Stomach smooth muscle (tissue), 2 donors: ENCODE results near the gene ESYT3.
"Not testable (repeated sequence)": the region's sequence is repeated elsewhere in the genome, so short reads cannot be mapped to it uniquely, and the experiment has no call there.

Experiments
- H3K27ac ChIP-seq: one replicate; pipeline ENCODE4 v1.7.0; 2013; ENCODE audit warnings: mild to moderate bottlenecking, low read length, inconsistent platforms
- H3K27me3 ChIP-seq, 2 donors: one replicate each; pipeline ENCODE4 v1.7.0; 2013; ENCODE audit warnings: low read length in 2 of 2; ENCODE audit not compliant: insufficient read depth in 2 of 2, control insufficient read depth in 1 of 2
- H3K36me3 ChIP-seq, 2 donors: one replicate each; pipeline ENCODE4 v1.7.0; 2013; ENCODE audit warnings: low read length in 2 of 2; ENCODE audit not compliant: control insufficient read depth in 2 of 2, insufficient read depth in 2 of 2
- H3K4me1 ChIP-seq: one replicate; pipeline ENCODE4 v1.7.0; 2013; ENCODE audit warnings: low read length; ENCODE audit not compliant: control insufficient read depth, insufficient read depth
- H3K4me3 ChIP-seq, 2 donors: one replicate each; pipeline ENCODE4 v1.7.0; 2013; ENCODE audit warnings: low read length in 2 of 2
- H3K9ac ChIP-seq, 2 donors: one replicate each; pipeline ENCODE4 v1.7.0; 2013; ENCODE audit warnings: low read length in 2 of 2, mild to moderate bottlenecking in 1 of 2
- H3K9me3 ChIP-seq, 2 donors: one replicate each; pipeline ENCODE4 v1.7.0; 2013; ENCODE audit warnings: low read length in 2 of 2; ENCODE audit not compliant: control insufficient read depth in 2 of 2
- donor health status: healthy.
- donor health status: Pancreatic carcinoma.

Gene ESYT3

DNA sequence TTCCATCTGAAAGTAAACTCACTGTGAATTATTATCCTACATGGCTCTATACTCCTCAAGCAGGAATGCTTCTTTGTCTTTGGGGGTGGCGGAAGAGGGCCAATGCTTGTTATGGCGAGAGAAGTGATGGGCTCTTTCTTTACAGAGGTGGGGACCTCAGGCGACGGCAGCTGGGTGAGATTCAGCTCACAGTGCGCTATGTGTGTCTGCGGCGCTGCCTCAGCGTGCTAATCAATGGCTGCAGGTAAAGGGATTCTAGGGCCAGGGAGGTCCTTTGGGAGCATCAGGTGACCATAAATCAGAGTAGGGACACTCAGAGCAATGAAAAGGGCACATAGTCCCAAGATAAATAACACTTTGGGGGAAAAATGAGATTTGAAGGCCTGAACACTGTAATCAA is 39.0 kb downstream of the ESYT3 start:
- Histone ChIP-seq H3K9ac (no peak overlapping the region), H3K4me1 (peaks cover 20% of the 10 kb centered on the region), H3K36me3 (peaks cover 0 to 4% of the 10 kb centered on the region in 2 donors), H3K27ac (no peak overlapping the region), H3K4me3 (no peak overlapping the region), H3K27me3 (no peaks in the 10 kb centered on the region), H3K9me3 (no peaks in the 10 kb centered on the region)

DNA sequence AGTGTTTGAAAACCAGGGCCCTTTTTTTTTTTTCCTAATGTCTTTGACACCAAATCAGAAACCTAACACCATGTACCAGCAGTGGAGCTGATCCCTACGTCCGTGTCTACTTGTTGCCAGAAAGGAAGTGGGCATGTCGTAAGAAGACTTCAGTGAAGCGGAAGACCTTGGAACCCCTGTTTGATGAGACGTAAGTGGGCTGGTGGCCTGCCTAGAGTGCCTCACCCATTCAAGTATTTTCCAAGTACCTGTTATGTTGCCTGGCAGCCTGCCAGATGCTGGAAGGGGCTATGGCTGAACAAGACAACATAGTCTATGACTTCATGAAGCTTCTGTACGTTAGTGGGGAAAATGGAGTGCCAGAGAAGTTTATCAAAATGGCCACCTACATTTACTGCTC is 39.7 kb downstream of the ESYT3 start:
- Histone ChIP-seq H3K9ac (no peak overlapping the region), H3K9me3 (no peaks in the 10 kb centered on the region), H3K27ac (no peak overlapping the region), H3K4me1 (peaks cover 15% of the 10 kb centered on the region), H3K4me3 (no peak overlapping the region), H3K36me3 (peaks cover 0 to 2% of the 10 kb centered on the region in 2 donors), H3K27me3 (no peaks in the 10 kb centered on the region)

DNA sequence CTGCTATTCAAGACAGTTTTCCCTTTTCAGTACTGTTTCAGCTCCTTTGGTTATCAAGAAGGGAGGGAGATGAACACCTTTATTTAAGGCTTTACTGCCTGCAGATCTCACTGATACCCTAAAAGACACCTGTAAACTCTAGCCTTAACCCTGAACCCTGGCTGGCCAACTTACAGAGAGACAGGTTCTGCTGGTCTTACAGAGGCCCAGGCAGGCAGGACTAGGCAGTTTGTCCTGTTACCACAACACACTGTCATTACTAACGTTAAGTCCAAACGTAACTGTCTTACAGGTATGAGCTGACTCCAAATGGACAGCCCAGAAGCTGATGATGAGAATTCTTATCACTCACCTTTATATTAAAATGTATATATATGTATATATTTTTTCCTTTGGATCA is 42.1 kb downstream of the ESYT3 start:
- Histone ChIP-seq H3K27me3 (no peaks in the 10 kb centered on the region), H3K36me3 (peaks cover 0 to 2% of the 10 kb centered on the region in 2 donors), H3K4me3 (no peak overlapping the region), H3K4me1 (no peaks in the 10 kb centered on the region), H3K9ac (no peak overlapping the region), H3K27ac (no peak overlapping the region), H3K9me3 (no peaks in the 10 kb centered on the region)

DNA sequence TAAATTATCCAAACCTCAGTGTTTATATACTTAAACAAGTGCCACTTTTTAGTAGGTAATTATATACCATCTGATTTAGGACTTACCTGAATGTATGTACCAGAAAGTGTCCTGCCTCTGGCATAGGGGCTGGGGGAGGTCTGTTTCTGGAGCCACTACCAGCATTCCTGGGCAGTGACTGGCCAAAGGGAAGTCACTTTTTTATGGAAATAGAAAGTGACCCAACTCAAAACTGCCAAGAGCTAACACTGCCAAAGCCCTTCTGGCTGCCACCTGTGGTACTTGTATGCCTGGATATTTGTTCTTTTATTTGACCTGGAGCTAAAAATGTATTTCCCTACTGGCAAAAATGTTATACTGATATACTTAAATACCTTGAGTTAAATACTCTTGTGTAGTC is 42.7 kb downstream of the ESYT3 start:
- no peaks in the 10 kb centered on the region for H3K27me3 ChIP-seq
- peaks cover 0 to 2% of the 10 kb centered on the region in 2 donors for H3K36me3 ChIP-seq
- no peak overlapping the region for H3K9ac ChIP-seq
- H3K27ac ChIP-seq = no peak overlapping the region
- no peaks in the 10 kb centered on the region for H3K9me3 ChIP-seq
- H3K4me3 ChIP-seq = no peak overlapping the region
- no peaks in the 10 kb centered on the region for H3K4me1 ChIP-seq

DNA sequence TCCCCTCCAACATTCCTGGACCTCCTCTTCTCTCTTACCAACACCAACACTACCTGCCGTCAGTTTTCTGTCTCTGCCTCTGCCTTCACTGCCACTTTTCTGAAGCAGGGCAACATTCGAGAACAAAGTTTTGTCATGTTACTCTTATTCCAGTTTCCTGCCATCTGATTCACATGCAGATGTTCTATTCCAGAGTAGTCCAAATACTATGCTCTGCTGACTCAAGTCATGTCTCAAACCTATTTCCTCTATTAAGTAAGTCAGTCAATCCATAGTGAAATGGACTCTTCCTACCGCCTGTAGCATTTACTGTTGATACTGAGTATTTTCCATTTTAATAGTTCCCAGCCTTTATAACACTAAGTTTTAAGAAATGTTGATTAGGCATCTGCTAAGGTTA is 43.4 kb downstream of the ESYT3 start:
- Histone ChIP-seq H3K4me1 (no peaks in the 10 kb centered on the region), H3K27ac (no peak overlapping the region), H3K36me3 (peaks cover 0 to 2% of the 10 kb centered on the region in 2 donors), H3K4me3 (no peak overlapping the region), H3K27me3 (no peaks in the 10 kb centered on the region), H3K9ac (no peak overlapping the region), H3K9me3 (no peaks in the 10 kb centered on the region)

DNA sequence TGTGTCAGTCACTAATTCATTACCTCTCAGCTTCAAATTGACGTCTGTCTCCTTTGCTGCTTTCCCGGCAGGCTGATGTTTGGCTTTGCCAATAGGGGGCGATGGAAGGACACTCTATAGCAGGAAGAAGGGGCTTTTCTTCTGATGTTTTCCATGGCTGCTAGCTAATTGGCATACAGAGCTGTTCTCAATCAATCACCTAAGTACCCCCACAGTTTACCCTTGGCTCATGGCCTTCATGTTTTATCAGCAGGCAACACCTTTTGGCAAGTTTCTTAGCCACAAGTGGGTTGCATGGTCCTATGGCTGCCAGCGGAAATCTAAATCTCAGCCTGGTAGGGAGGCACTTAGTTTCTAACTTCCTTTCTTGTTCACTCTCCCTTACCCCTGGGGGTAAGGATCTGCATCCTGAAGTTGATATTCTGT is 45.0 kb downstream of the ESYT3 start:
- Histone ChIP-seq H3K4me1 (no peaks in the 10 kb centered on the region), H3K9me3 (no peaks in the 10 kb centered on the region), H3K9ac (no peak overlapping the region), H3K4me3 (no peak overlapping the region), H3K27me3 (no peaks in the 10 kb centered on the region), H3K27ac (no peak overlapping the region), H3K36me3 (peaks cover 0 to 2% of the 10 kb centered on the region in 2 donors)

DNA sequence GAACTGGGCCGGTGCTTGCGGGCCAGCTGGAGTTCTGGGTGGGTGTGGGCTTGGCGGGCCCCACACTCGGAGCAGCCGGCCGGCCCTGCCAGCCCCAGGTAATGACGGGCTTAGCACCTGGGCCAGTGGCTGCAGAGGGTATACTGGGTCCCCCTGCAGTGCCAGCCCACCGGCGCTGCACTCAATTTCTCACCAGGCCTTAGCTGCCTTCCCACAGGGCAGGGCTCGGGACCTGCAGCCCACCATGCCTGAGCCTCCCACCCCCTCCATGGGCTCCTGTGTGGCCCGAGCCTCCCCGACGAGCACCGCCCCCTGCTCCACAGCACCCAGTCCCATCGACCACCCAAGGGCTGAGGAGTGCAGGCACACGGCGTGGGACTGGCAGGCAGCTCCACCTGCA is 50.3 kb downstream of the ESYT3 start:
- not testable (repeated sequence) for H3K9ac ChIP-seq, H3K27ac ChIP-seq, H3K27me3 ChIP-seq, H3K4me1 ChIP-seq, H3K9me3 ChIP-seq, H3K4me3 ChIP-seq, H3K36me3 ChIP-seq

DNA sequence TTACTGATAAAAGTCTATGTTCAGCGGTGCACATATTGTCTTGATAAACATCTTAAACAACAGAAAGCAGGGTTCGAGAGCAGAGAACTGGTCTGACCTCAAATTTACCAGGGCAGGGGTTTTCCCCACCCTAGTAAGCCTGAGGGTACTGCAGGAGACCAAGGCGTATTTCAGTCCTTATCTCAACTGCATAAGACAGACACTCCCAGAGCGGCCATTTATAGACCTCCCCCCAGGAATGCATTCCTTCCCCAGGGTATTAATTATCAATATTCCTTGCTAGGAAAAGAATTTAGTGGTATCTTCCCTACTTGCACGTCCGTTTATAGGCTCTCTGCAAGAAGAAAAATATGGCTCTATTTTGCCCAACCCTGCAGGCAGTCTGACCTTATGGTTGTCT is 52.2 kb downstream of the ESYT3 start:
- H3K4me1 ChIP-seq, H3K9ac ChIP-seq, H3K27me3 ChIP-seq, H3K36me3 ChIP-seq, H3K9me3 ChIP-seq, H3K4me3 ChIP-seq, H3K27ac ChIP-seq: not testable (repeated sequence)

DNA sequence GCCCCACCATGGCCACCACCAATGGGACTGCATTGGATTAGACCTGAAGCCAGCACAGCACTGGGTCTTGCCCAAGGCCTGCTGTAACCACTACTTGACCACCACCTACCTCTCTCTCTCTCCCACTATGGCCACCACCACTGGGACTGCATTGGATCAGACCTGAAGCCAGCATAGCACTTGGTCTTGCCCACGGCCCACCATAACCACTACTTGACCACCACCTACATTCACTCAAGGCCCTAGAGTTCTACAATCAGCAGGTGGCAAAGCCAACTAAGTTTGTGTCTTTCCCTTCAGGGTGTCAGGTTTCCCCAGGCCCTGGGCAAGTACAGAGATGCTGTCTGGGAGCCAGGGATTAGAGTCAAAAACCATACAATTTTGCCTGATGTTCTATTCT is 57.6 kb downstream of the ESYT3 start:
- Histone ChIP-seq H3K9me3 (peaks cover 0 to 3% of the 10 kb centered on the region in 2 donors), H3K27ac (no peak overlapping the region)

DNA sequence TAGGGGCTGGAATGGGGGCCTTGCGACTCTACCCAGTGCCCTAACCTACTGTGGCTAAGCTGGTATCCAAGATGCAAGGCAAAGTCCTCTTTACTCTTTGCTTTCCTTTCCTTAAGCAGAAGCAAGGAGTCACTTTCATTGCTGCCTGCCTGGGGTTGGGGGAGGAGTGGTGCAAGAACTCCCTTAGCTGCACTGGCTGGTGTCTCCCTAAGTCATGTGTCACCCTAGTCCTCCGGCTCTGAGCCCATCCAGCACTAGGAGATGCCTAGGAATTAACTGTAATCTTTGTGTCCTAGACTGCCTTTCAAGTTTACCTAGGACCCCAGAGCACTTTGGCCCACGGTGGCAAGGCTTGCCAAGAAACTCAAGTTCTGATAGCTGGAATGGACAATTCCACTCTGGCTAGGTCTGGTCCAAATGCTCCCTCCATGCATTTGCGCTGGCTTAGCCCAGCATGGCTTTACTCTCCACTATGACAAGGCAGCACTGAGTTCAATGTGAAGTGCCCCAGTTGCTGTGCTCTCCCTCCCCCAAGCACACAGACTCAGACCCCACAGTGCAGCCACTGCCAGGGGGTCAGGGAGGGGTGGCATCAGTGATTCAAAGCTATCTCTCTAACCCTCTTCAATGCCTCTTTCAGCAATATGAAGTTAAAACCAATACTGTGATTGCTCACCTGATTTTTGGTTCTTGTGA is 58.7 kb downstream of the ESYT3 start:
- Histone ChIP-seq H3K27ac (no peak overlapping the region), H3K27me3 (no peaks in the 10 kb centered on the region)

More for the DNA sequence above, 57.6 kb downstream of the ESYT3 start:
- Histone ChIP-seq H3K9ac (no peak overlapping the region), H3K4me1 (no peaks in the 10 kb centered on the region), H3K27me3 (no peaks in the 10 kb centered on the region), H3K36me3 (peaks cover 0 to 7% of the 10 kb centered on the region in 2 donors), H3K4me3 (no peak overlapping the region)

DNA sequence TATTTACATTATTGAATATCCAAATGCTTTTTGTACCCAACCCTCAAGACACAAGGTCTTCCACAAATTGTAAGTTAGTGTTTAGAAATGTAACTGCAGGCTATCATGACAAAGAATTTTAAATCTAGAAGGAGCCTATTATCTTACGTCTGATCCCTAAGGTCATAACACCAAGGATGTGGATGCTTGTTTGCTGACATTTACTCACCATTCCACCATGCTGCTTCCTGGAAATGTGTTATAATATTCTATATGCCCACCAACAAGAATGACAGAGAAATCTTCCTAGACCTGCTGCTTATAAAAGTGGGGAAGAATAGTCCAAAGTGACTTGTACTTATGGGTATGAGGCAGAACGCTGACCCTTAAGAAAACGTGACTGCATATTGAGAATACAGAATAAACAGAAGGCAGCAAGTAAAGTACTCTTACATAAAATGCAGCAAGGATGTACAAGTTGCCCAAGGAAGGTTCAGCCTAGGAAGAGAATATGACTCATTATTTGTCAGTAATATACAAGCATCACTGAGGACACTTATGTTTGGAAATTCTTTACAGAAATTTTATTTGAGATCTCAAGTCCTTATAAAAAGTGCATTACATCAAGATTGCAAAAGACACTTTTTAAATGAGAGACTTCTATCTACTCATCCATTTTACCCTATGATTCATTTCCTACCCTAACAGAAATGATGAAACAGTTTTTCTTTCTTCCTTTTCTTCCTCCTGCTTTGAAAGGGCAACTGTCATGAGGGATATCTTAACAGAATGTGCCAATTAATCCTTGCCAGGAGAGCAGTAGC is 59.6 kb downstream of the ESYT3 start:
- H3K9me3 ChIP-seq = no peaks in the 10 kb centered on the region
- no peak overlapping the region for H3K9ac ChIP-seq
- no peaks in the 10 kb centered on the region for H3K4me1 ChIP-seq
- H3K27ac ChIP-seq = no peak overlapping the region
- H3K36me3 ChIP-seq = peaks cover 0 to 7% of the 10 kb centered on the region in 2 donors
- H3K27me3 ChIP-seq = no peaks in the 10 kb centered on the region
- H3K4me3 ChIP-seq = no peak overlapping the region

More for the DNA sequence above, 58.7 kb downstream of the ESYT3 start:
- Histone ChIP-seq H3K9me3 (no peaks in the 10 kb centered on the region), H3K36me3 (peaks cover 0 to 7% of the 10 kb centered on the region in 2 donors), H3K9ac (no peak overlapping the region), H3K4me3 (no peak overlapping the region), H3K4me1 (no peaks in the 10 kb centered on the region)
